HEK293 (cell line): ENCODE measurements around the gene TUT4.

Experiments used
- CTCF ChIA-PET: fragments of 350-600 bp; formaldehyde crosslinking; extraction: SDS; loops from one replicate; lab custom pipeline; 2021; ENCODE audit warnings: antibody characterized with exemption; lab: Yijun Ruan, JAX
- POLR2A ChIA-PET: fragments of 300-600 bp; formaldehyde crosslinking; extraction: SDS; loops from one replicate; lab custom pipeline; 2020; ENCODE audit warnings: antibody characterized with exemption, inconsistent platforms; lab: Yijun Ruan, JAX
- H3K27ac ChIP-seq: fragments of 200-500 bp; sonication (Bioruptor generic); 2 replicates; pipeline ENCODE4 v1.5.1; 2014; ENCODE audit warnings: low read depth, low read length, control low read depth, inconsistent platforms; ENCODE audit errors: extremely low read depth
- H3K36me3 ChIP-seq, 2 experiments: fragments of 200-500 bp in 1 of 2; sonication (Bioruptor generic) in 1 of 2; 1 replicate in 1 of 2; 2 replicates in 1 of 2; pipeline ENCODE4 v1.5.1; 2014 to 2017; ENCODE audit warnings: inconsistent platforms in 2 of 2, low read length in 2 of 2; ENCODE audit not compliant: control insufficient read depth in 2 of 2, insufficient read depth in 1 of 2
- H3K4me1 ChIP-seq: fragments of 200-500 bp; sonication (Bioruptor generic); 2 replicates; pipeline ENCODE4 v1.5.1; 2014; ENCODE audit warnings: mild to moderate bottlenecking, low read length, inconsistent platforms; ENCODE audit not compliant: control insufficient read depth, insufficient read depth
- H3K4me3 ChIP-seq: 2 replicates; pipeline ENCODE4 v1.5.1; 2011; ENCODE audit warnings: low read depth, mild to moderate bottlenecking, control low read depth, low read length, moderate library complexity
- H3K9me3 ChIP-seq: fragments of 200-500 bp; sonication (Bioruptor generic); 2 replicates; pipeline ENCODE4 v1.5.1; 2014; ENCODE audit warnings: low read depth, low read length, inconsistent platforms; ENCODE audit not compliant: control insufficient read depth, insufficient read depth
- BCL6B ChIP-seq: fragments of 450-650 bp; formaldehyde crosslinking; IDR thresholded peaks from 2 replicates; pipeline ENCODE4 v1.5.1; 2017; ENCODE audit warnings: missing biosample characterization, missing genetic modification characterization
- HIC1 ChIP-seq: fragments of 450-650 bp; formaldehyde crosslinking; IDR thresholded peaks from 2 replicates; pipeline ENCODE4 v1.5.1; 2016; ENCODE audit warnings: missing biosample characterization, missing genetic modification characterization
- PRDM1 ChIP-seq: fragments of 450-650 bp; formaldehyde crosslinking; IDR thresholded peaks from 2 replicates; pipeline ENCODE4; 2016; ENCODE audit warnings: missing biosample characterization, missing genetic modification characterization
- PRDM10 ChIP-seq: fragments of 450-650 bp; formaldehyde crosslinking; IDR thresholded peaks from 2 replicates; pipeline ENCODE4 v1.5.1; 2016; ENCODE audit warnings: missing biosample characterization, missing genetic modification characterization
- REPIN1 ChIP-seq: fragments of 450-650 bp; formaldehyde crosslinking; IDR thresholded peaks from 2 replicates; pipeline ENCODE4 v1.5.1; 2017; ENCODE audit warnings: missing biosample characterization, missing genetic modification characterization, low read depth
- ZBTB17 ChIP-seq: fragments of 450-650 bp; formaldehyde crosslinking; IDR thresholded peaks from 2 replicates; pipeline ENCODE4 v1.5.1; 2016; ENCODE audit warnings: missing biosample characterization, missing genetic modification characterization
- ZBTB8A ChIP-seq: fragments of 450-650 bp; formaldehyde crosslinking; IDR thresholded peaks from 2 replicates; pipeline ENCODE4 v1.5.1; 2016; ENCODE audit warnings: missing biosample characterization, missing genetic modification characterization
- ZNF10 ChIP-seq: fragments of 450-650 bp; formaldehyde crosslinking; IDR thresholded peaks from 2 replicates; pipeline ENCODE4 v1.5.1; 2017; ENCODE audit warnings: missing biosample characterization, missing genetic modification characterization
- ZNF133 ChIP-seq: fragments of 450-650 bp; formaldehyde crosslinking; IDR thresholded peaks from 2 replicates; pipeline ENCODE4 v1.5.1; 2016; ENCODE audit warnings: missing biosample characterization, missing genetic modification characterization
- ZNF221 ChIP-seq: fragments of 450-650 bp; formaldehyde crosslinking; IDR thresholded peaks from 2 replicates; pipeline ENCODE4 v1.5.1; 2017; ENCODE audit warnings: missing biosample characterization, missing genetic modification characterization, borderline replicate concordance
- ZNF362 ChIP-seq: fragments of 450-650 bp; formaldehyde crosslinking; IDR thresholded peaks from 2 replicates; pipeline ENCODE4 v1.5.1; 2016; ENCODE audit warnings: missing biosample characterization, missing genetic modification characterization
- ZNF510 ChIP-seq: fragments of 450-650 bp; formaldehyde crosslinking; IDR thresholded peaks from 2 replicates; pipeline ENCODE4 v1.5.1; 2018; ENCODE audit warnings: mild to moderate bottlenecking, missing genetic modification characterization, missing biosample characterization; ENCODE audit not compliant: insufficient replicate concordance
- ZNF529 ChIP-seq: fragments of 450-650 bp; formaldehyde crosslinking; IDR thresholded peaks from 2 replicates; pipeline ENCODE4 v1.5.1; 2017; ENCODE audit warnings: missing genetic modification characterization, missing biosample characterization; ENCODE audit not compliant: insufficient replicate concordance
- ZNF561 ChIP-seq: fragments of 450-650 bp; IDR thresholded peaks from 2 replicates; pipeline ENCODE4 v1.5.1; 2018; ENCODE audit warnings: missing biosample characterization, missing genetic modification characterization, borderline replicate concordance
- ZNF645 ChIP-seq: fragments of 450-650 bp; formaldehyde crosslinking; IDR thresholded peaks from 2 replicates; pipeline ENCODE4; 2016; ENCODE audit warnings: missing biosample characterization, missing genetic modification characterization
- ZNF664 ChIP-seq: fragments of 450-650 bp; formaldehyde crosslinking; IDR thresholded peaks from 2 replicates; pipeline ENCODE4 v1.5.1; 2016; ENCODE audit warnings: missing biosample characterization, missing genetic modification characterization
- ZNF670 ChIP-seq: fragments of 450-650 bp; formaldehyde crosslinking; IDR thresholded peaks from 2 replicates; pipeline ENCODE4 v1.5.1; 2016; ENCODE audit warnings: missing biosample characterization, missing genetic modification characterization, low read depth
- ZNF701 ChIP-seq: fragments of 450-650 bp; formaldehyde crosslinking; IDR thresholded peaks from 2 replicates; pipeline ENCODE4 v1.5.1; 2016; ENCODE audit warnings: missing biosample characterization, missing genetic modification characterization

TUT4 gene

GRCh38 chr1:52520148-52520547 lies 32.7 kb downstream of the TUT4 start (continued):
- TF ChIP-seq HIC1 (tag by site-specific recombination) (no peak), PRDM10 (tag by site-specific recombination) (peak; percentile 35; the same call in 1 of the 2 replicates), REPIN1 (tag by site-specific recombination) (no peak)

- ChIA-PET CTCF (no interaction called here), POLR2A (no interaction called here)
- no peak for TF ChIP-seq ZNF362
- TF ChIP-seq ZNF10 (tag by site-specific recombination), result peak; percentile 94
- TF ChIP-seq BCL6B, result no peak
- no peak for TF ChIP-seq ZBTB17 (tag by site-specific recombination)
- TF ChIP-seq ZBTB8A (tag by site-specific recombination), result no peak
- no peak for TF ChIP-seq ZNF561 (tag by site-specific recombination)
- no peak for TF ChIP-seq ZNF645 (tag by site-specific recombination)
- H3K36me3 ChIP-seq, result peaks cover 8 to 23% of the 10 kb centered on the region in 2 experiments; a peak in 2 of 3 replicates
- H3K4me3 ChIP-seq, result no peak overlapping the region
- H3K9me3 ChIP-seq, result no peaks in the 10 kb centered on the region
- no peak overlapping the region for H3K27ac ChIP-seq
- no peaks in the 10 kb centered on the region for H3K4me1 ChIP-seq
Observed at GRCh38 chr1:52518962-52519361, 33.9 kb downstream of the TUT4 start.

- no peak overlapping the region for H3K4me3 ChIP-seq
- no peaks in the 10 kb centered on the region for H3K4me1 ChIP-seq
- peaks cover 16 to 34% of the 10 kb centered on the region in 2 experiments; a peak in 2 of 3 replicates for H3K36me3 ChIP-seq
- no peaks in the 10 kb centered on the region for H3K9me3 ChIP-seq
- ChIA-PET POLR2A (interaction anchor here (1.2 kb wide), 1 partner anchor 41 kb away, joined by 3 read pairs; the partner anchor contains the start of gene TUT4), CTCF (no interaction called here)
- no peak for TF ChIP-seq ZNF133 (tag by site-specific recombination)
- TF ChIP-seq ZNF664 (tag by site-specific recombination), result peak; percentile 69; the same call in 1 of the 2 replicates
- TF ChIP-seq PRDM1, result peak; percentile 48; the same call in 1 of the 2 replicates
- TF ChIP-seq ZNF529 (tag by site-specific recombination), result no peak
- TF ChIP-seq ZNF510 (tag by site-specific recombination), result no peak
- no peak for TF ChIP-seq ZNF701 (tag by site-specific recombination)
- no peak for TF ChIP-seq ZNF221 (tag by site-specific recombination)
- no peak for TF ChIP-seq ZNF670 (tag by site-specific recombination)
- H3K27ac ChIP-seq, result no peak overlapping the region
Observed at GRCh38 chr1:52511851-52512615, 40.9 kb downstream of the TUT4 start.
